HCT116 (cell line): ENCODE measurements around the gene RPS29. TPM values are rescaled to one million over a fixed set of nuclear protein-coding genes. Genes with fewer than 3 reads are reported as not detected.

Experiments
- ATAC-seq: fragments of 200-7000 bp; cut with Tn5 transposase; 2 replicates; pipeline ENCODE4 v1.9.1; 2020; ENCODE audit warnings: mild to moderate bottlenecking, moderate library complexity
- BruUV-seq: library from RNA; stranded (reverse); fragments of 400-500 nt; replicated peaks from 2 replicates; lab custom pipeline; 2021; lab: Mats Ljungman, UMichigan
- CTCF ChIA-PET: fragments of 300-600 bp; sonication (Branson Sonifier 250); formaldehyde crosslinking; loops from one replicate; lab custom pipeline; 2021; ENCODE audit warnings: antibody characterized with exemption; lab: Charles Lee
- POLR2A ChIA-PET: fragments of 300-600, 350-600 bp; sonication (Branson Sonifier 250); formaldehyde crosslinking; loops from one replicate; lab custom pipeline; 2021; ENCODE audit warnings: antibody characterized with exemption; lab: Charles Lee
- RAD21 ChIA-PET, 2 experiments: fragments of 300-600 bp; sonication (Branson Sonifier 250); formaldehyde crosslinking; loops; one replicate each; lab custom pipeline; 2023; ENCODE audit warnings: low total read pairs in 2 of 2; ENCODE audit not compliant: uncharacterized antibody in 2 of 2, unreplicated experiment in 2 of 2, low non-redundant PET in 1 of 2; lab: Charles Lee
- DNase-seq: peaks from one replicate; pipeline ENCODE4 v3.0.0-alpha.2; 2010; ENCODE audit warnings: low read depth, low spot score
- H2AFZ ChIP-seq: fragments of 200-600 bp; shearing (Covaris generic), sonication (generic); 2 replicates; pipeline ENCODE4 v1.6.1; 2017; ENCODE audit warnings: low read depth, mixed run types, mixed read lengths, antibody characterized with exemption, low read length; ENCODE audit not compliant: poor library complexity, severe bottlenecking
- H3K27ac ChIP-seq: 2 replicates; pipeline ENCODE4 v1.5.1; 2012; ENCODE audit warnings: low read depth, low read length
- H3K27me3 ChIP-seq: fragments of 200-600 bp; sonication (generic); 2 replicates; pipeline ENCODE4 v1.6.1; 2016; ENCODE audit warnings: mixed run types, low read length, mixed read lengths; ENCODE audit not compliant: insufficient read depth
- H3K36me3 ChIP-seq, 2 experiments: fragments of 200-500 bp in 1 of 2; fragments of 200-600 bp in 1 of 2; sonication (Bioruptor generic) in 1 of 2; sonication (generic) in 1 of 2; 2 replicates each; pipeline versions ENCODE4 v1.5.1 to v1.6.1; 2014 to 2016; ENCODE audit warnings: low read length in 2 of 2, inconsistent platforms in 1 of 2, mixed read lengths in 1 of 2, mixed run types in 1 of 2; ENCODE audit not compliant: insufficient read depth in 2 of 2, control insufficient read depth in 1 of 2
- H3K4me1 ChIP-seq, 2 experiments: fragments of 200-600 bp in 1 of 2; sonication (generic) in 1 of 2; 2 replicates each; pipeline versions ENCODE4 v1.5.1 to v1.6.1; 2012 to 2017; ENCODE audit warnings: low read length in 2 of 2, inconsistent platforms in 1 of 2, mild to moderate bottlenecking in 1 of 2, mixed read lengths in 1 of 2, mixed run types in 1 of 2, moderate library complexity in 1 of 2; ENCODE audit not compliant: insufficient read depth in 2 of 2, control insufficient read depth in 1 of 2
- H3K4me2 ChIP-seq: fragments of 200-600 bp; sonication (generic); 2 replicates; pipeline ENCODE4 v1.6.1; 2017; ENCODE audit warnings: mixed run types, low read length, mixed read lengths
- H3K4me3 ChIP-seq, 2 experiments: fragments of 200-600 bp in 1 of 2; sonication (generic) in 1 of 2; replicated peaks in 1 of 2; 2 replicates each; pipeline ENCODE4 v1.5.1; 2011 to 2016; ENCODE audit warnings: low read length in 2 of 2, control low read depth in 1 of 2, low read depth in 1 of 2, mild to moderate bottlenecking in 1 of 2, mixed read lengths in 1 of 2, mixed run types in 1 of 2
- H3K79me2 ChIP-seq: fragments of 200-600 bp; sonication (generic); 2 replicates; pipeline ENCODE4 v1.6.1; 2017; ENCODE audit warnings: mild to moderate bottlenecking, mixed run types, low read length, moderate library complexity, mixed read lengths; ENCODE audit not compliant: insufficient read depth
- H3K9ac ChIP-seq: fragments of 200-600 bp; sonication (generic); 2 replicates; pipeline ENCODE4 v1.6.1; 2016; ENCODE audit warnings: low read length, mixed read lengths
- H3K9me2 ChIP-seq: fragments of 200-600 bp; sonication (generic), shearing (Covaris generic); 2 replicates; pipeline ENCODE4 v1.6.1; 2017; ENCODE audit warnings: mixed run types, mild to moderate bottlenecking, moderate library complexity; ENCODE audit not compliant: insufficient read depth
- H3K9me3 ChIP-seq, 2 experiments: fragments of 200-500 bp in 1 of 2; fragments of 200-600 bp in 1 of 2; sonication (Bioruptor generic) in 1 of 2; sonication (generic) in 1 of 2; 2 replicates each; pipeline ENCODE4 v1.6.1; 2014 to 2017; ENCODE audit warnings: low read length in 2 of 2, mixed read lengths in 2 of 2, inconsistent platforms in 1 of 2, low read depth in 1 of 2, mild to moderate bottlenecking in 1 of 2, mixed run types in 1 of 2, moderate library complexity in 1 of 2; ENCODE audit not compliant: control insufficient read depth in 1 of 2, insufficient read depth in 1 of 2
- H4K20me1 ChIP-seq: fragments of 200-600 bp; sonication (generic), shearing (Covaris generic); 2 replicates; pipeline ENCODE4 v1.6.1; 2017; ENCODE audit warnings: mixed run types, mild to moderate bottlenecking, moderate library complexity; ENCODE audit not compliant: insufficient read depth
- ATF3 ChIP-seq: IDR thresholded peaks from 2 replicates; pipeline ENCODE4 v1.6.1; 2012
- EZH2phosphoT487 ChIP-seq: fragments of 200-600 bp; IDR thresholded peaks from 2 replicates; pipeline ENCODE4 v1.6.1; 2018; ENCODE audit warnings: antibody characterized with exemption, borderline replicate concordance
- JUND ChIP-seq: IDR thresholded peaks from 2 replicates; pipeline ENCODE4 v1.6.1; 2012
- POLR2A ChIP-seq: IDR thresholded peaks from 2 replicates; pipeline ENCODE4 v1.7.0; 2011; ENCODE audit warnings: borderline replicate concordance; ENCODE audit not compliant: insufficient read depth, insufficient read length; ENCODE audit errors: extremely low read depth
- REST ChIP-seq: IDR thresholded peaks from 2 replicates; pipeline ENCODE4 v1.6.1; 2012; ENCODE audit warnings: low read depth
- SP1 ChIP-seq: IDR thresholded peaks from 2 replicates; pipeline ENCODE4 v1.6.1; 2012; ENCODE audit warnings: low read depth
- SRF ChIP-seq: IDR thresholded peaks from 2 replicates; pipeline ENCODE4 v1.6.1; 2012; ENCODE audit warnings: low read depth
- TCF7L2 ChIP-seq: IDR thresholded peaks from 2 replicates; pipeline ENCODE4 v1.7.0; 2011; ENCODE audit warnings: borderline replicate concordance, inconsistent platforms; ENCODE audit not compliant: insufficient read depth, insufficient read length; ENCODE audit errors: extremely low read depth
- YY1 ChIP-seq: IDR thresholded peaks from 2 replicates; pipeline ENCODE4 v1.6.1; 2011; ENCODE audit warnings: low read length, low read depth, moderate library complexity, mild to moderate bottlenecking; ENCODE audit not compliant: insufficient replicate concordance; ENCODE audit errors: extremely low read depth
- ZFX ChIP-seq: fragments of 450-650 bp; IDR thresholded peaks from 2 replicates; pipeline ENCODE4 v1.6.1; 2017
- intact Hi-C: fragments of 100-400 bp; cut with micrococcal nuclease; formaldehyde crosslinking; loops from 2 replicates; pipeline ENCODE4 v1.10.0; 2022
- total RNA-seq: library from RNA; stranded (reverse); gene quantifications from one replicate; pipeline ENCODE4 v1.2.1, GENCODE V29; 2021; ENCODE audit not compliant: unreplicated experiment

Gene RPS29
- total RNA-seq, 1 experiment from 2014 or later, result 1,825 TPM

- CTCF ChIA-PET, result no interaction called here
- DNase-seq (no peak), ATAC-seq (no peak)
- no peak overlapping the region for H2AFZ ChIP-seq
- no peaks in the 10 kb centered on the region for H3K9me2 ChIP-seq
- H3K4me3 ChIP-seq, result no peak overlapping the region
- H3K4me1 ChIP-seq, result peaks cover 0 to 21% of the 10 kb centered on the region in 2 experiments; a peak in 2 of 4 replicates
- RAD21 ChIA-PET, result no interaction called here
- no peaks in the 10 kb centered on the region for H3K27me3 ChIP-seq
- peaks cover 13 to 17% of the 10 kb centered on the region in 2 experiments; a peak in 3 of 4 replicates for H3K36me3 ChIP-seq
- intact Hi-C loops, result no loop called here
- no TSS peak for BruUV-seq
- no peaks in the 10 kb centered on the region for H3K9me3 ChIP-seq
- TF ChIP-seq SP1 (no peak), EZH2phosphoT487 (no peak), JUND (no peak), ATF3 (no peak), TCF7L2 (no peak), ZFX (no peak), POLR2A (no peak), REST (no peak), SRF (no peak), YY1 (no peak)
- no peak overlapping the region for H3K4me2 ChIP-seq
- no peaks in the 10 kb centered on the region for H4K20me1 ChIP-seq
- no peak overlapping the region for H3K9ac ChIP-seq
- peaks cover 57% of the 10 kb centered on the region for H3K79me2 ChIP-seq
- no peak overlapping the region for H3K27ac ChIP-seq
- POLR2A ChIA-PET, result no interaction called here
These were observed 28.0 kb upstream of the RPS29 start for GRCh38 chr14:49614196-49614595.
